NCI-H345 treated with DMSO at 0.1 percent for 48 hours (cell line): ENCODE results near the gene TIGAR.

Source experiments
- DNase-seq: peaks from one replicate; lab custom pipeline; 2025; ENCODE audit not compliant: unreplicated experiment; lab: John Stamatoyannopoulos, UW

Gene TIGAR

DNA sequence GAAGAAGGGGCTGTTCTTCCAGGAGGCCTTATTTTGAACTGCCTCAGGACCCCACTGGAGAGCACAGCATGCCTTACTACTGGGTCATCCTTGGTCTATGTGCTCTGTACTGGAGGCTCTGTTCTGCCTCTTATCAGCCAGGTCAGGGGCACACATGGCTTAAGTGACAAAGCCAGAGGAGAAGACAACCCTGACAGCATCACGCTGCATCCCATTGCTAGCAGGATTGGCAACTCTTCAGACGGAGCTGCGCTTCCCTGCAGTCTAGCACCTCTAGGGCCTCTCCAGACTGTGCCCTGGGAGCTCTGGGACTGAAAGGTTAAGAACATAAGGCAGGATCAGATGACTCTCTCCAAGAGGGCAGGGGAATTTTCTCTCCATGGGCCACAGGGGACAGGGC lies 17.3 kb upstream of the TIGAR start:
- DNase-seq: no peak

DNA sequence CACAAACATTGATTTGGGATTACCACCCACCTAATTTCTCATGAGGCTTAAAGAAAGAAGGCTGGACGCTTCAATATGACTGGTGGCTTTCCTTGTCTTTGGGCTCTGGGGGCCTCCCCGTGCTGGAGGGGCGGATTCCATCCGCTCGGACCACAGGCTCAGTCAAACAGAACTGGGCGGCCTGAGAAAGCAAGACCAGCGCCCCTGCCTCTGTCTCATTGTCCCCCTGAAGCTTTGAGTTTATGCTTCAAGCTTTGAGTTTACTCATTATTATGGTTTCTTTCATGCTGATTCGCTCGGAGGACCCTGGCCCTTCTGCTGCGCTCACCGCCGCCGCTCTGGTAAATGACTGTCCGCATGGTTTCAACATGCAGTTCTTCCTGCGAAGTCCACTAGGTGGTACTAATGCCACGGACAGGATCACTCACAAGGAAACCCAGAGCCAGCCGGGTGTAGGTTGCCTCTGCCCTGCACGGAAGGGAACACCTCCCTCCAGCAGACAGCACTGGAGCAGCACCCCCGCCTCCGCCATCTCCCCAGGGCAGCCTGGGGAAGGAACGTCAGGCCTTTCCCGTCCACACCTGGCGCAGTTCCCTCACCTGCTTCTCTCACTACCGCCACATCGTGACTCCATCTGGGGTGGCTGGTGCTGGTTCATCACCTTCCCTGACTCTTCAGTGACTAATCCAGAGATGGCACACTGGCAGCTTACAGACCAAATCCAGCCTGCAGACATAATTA lies 13.2 kb upstream of the TIGAR start:
- DNase-seq: peak; percentile 64

DNA sequence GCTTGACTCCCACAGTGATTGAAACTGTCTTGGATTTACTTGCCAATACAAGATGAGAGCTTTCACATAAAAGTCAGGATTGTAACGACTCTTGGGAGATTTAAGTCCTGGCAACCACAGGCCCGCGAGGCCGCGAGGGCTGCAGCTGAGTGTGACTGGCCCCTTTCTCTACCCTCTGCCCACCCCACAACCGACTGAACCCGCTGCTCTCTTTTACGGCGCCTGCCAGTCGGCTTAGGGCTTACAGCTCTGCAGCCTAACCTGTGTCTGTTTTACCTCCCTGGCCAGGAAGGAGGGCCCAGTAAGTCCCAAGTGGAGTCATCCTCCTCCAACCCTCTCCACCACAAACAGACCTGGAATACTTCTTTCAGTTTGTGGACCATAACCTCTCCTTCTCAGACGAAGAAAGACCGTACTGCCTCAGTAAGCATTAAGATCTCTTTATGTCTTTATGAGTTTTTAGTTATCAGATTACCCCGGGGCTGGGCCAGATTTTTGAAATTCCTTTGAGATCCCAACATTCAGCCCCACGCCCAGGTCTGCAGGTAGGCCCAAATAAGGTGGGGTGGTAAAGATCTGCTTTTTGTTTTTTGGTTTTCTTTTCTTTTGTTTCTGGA lies 12.6 kb upstream of the TIGAR start:
- no peak for DNase-seq

DNA sequence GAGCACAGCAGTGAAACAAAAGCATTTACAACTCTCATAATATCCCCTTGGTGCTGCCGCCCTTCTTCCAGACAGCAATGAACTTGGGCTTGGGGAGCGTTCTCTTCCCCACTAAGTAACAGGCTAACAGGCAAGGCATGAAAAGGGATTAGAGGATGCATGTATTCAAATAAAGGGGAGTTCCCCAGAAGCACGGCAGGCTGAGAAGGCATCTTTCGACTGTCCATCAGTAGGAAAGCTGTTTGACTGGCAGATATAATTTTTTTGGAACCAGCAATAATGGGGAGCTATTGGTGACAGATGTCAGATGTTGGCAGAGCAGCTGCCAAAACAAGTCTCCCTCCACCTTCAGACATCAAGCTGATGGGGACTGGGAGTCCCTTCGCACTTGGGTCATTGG lies 9.2 kb upstream of the TIGAR start:
- DNase-seq: no peak

DNA sequence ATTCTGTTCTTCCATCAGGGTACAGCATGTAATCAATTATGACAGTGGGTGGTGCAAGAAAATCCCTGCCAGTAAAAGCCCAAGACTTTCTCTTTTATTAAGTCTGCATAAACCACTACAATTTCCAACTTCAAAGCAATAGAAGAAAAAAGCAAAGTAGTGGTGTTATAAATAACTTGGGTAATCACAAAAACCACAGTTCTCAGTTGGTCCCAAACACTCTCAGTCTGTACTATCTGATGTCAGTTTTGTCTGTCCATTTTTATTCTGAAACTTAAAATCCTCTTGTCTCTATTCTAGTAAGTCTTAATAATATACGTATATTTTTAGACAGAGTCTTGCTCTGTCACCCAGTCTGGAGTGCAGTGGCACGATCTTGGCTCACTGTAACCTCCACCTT lies 8.8 kb upstream of the TIGAR start:
- DNase-seq: no peak

DNA sequence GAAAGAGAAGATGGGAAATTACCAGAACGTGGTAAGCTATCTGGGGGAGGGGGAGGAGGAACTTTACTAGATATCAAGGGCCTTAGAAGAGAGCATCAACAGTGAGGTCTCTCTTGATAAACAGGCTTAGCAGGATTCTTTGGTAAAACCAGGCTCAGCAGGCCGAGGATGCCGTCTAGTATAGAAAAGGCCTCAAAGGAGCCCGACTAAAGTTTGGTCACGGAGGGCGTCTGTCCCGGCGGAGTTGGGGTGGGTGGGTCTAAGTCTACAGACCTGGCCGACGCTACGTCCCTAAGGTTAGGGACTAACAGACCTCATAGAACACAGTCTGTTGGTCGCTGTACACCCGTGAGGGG lies 538 bp upstream of the TIGAR start:
- DNase-seq: no peak

DNA sequence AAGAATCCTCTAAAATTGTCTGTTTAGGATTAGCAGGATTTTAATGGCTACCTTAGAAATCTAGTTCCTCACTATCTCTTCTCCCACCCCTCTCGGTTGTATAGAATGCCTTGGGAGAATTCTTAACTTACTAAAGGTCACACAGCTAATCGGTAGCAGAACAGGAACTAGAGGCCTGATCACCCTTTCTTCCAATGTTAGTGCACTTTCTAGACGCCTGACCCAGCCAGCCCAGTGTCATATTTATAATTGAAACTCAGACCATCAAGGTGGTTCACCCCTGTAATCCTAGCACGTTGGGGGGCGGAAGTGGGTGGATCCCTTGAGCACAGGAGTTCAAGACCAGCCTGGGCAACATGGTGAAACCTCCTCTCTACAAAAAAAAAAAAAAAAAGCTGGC lies 1.7 kb downstream of the TIGAR start:
- DNase-seq: no peak

DNA sequence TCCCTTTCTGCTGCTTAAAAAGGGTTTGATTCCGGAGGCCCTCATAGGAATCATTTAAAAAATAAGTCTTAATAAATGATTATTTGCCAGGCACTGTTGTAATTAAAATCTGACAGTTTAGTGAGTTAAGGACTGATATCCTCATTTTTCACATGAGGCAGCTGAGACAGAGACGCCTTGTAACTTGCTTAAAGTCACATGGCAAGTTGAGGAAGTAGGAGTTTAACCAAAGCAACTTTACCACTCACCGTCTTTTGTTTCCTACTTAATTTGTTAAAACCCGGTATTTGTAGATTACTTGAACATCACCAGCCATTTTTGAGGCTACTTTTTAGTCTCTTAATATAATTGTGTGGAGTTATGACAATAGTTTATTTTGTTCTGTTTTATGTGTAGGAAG lies 2.4 kb downstream of the TIGAR start:
- DNase-seq: no peak

DNA sequence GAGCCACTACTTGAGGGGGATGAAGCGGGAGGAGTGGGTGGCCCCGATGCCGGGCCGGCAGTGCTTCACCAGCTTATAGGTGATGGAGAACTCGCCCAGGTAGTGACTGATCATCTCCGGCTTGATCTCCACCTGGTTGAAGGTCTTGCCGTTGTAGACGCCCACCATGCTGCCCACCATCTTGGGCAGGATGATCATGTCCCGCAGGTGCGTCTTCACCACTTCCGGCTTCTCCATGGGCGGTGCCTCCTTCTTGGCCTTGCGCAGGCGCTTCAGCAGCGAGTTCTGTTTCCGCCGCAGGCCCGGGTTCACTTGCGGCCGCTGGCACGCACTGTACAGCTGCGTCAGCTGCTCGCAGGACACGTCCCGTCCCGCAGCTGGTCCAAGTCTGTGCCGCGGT lies 3.4 kb downstream of the TIGAR start:
- DNase-seq: no peak

DNA sequence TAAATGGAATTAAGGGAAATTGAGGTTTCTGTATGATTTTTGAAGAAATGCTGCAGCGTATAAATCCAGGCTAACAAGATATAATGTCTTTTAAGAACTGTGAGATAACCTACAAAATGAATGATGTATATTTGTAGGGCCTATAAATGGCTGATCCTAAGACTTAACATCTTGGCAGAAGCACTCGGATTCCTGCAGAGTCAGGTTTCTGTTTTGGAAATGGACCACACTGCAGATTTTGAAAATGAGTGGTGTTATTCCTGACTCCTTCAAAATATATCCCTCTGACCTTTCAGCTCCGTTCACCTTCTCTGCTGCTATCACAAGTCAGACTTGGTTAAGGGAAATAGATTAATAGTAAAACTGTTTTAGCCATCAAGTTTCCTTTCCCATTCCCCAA lies 5.0 kb downstream of the TIGAR start:
- DNase-seq: no peak

DNA sequence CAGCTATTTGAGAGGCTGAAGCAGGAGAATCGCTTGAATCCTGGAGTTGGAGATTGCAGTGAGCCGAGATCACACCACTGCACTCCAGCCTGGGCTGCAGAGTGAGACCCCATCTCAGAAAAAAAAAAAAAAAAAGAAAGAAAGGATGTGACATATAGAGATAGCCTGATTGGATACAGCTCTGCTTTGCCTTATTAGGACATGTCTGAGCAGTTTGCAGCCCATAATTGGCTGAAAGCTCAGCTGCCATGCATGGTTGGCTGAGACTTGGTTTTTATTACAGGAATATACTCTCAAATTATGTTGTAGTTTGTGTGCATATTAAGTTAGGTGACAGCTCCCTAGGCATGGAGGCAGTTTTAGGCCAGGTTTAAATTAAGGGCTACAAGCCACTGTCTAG lies 6.3 kb downstream of the TIGAR start:
- DNase-seq: no peak

DNA sequence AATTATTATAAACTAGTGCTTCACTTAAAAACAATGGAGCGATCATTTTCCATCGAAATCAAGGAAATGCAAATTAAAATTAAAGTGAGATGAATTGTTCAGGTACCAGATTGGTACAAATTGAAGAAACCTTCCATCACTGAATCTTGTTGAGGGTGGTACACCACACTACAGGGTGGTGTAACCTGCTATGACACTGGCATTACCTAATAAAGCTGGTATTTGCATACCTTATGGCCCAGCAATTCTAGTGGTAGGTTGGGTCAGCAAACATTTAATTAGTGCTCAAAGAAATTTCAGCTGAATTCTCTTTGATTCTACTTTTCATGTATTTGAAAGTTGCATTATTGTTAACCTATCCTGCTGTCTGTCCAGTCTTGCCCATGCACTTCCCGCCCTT lies 9.2 kb downstream of the TIGAR start:
- no peak for DNase-seq

DNA sequence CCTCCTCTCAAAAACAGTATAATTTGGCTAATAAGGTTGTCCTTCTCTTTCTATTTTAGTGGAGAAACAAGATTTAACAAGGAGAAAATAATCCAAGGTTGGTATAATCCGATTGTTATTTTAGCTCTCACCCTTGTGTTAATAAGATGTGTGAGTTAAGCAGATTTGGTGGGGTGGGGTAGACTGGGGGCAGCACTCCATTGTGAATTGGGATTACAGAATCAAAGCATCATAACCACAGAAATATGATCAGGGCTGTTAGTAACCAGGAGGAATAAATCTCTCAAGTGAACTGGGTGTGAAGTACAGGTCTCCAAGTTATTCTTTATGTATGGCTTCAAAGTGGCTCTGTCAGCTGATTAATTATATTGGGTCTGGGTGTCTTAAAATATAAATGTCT lies 10.2 kb downstream of the TIGAR start:
- no peak for DNase-seq

DNA sequence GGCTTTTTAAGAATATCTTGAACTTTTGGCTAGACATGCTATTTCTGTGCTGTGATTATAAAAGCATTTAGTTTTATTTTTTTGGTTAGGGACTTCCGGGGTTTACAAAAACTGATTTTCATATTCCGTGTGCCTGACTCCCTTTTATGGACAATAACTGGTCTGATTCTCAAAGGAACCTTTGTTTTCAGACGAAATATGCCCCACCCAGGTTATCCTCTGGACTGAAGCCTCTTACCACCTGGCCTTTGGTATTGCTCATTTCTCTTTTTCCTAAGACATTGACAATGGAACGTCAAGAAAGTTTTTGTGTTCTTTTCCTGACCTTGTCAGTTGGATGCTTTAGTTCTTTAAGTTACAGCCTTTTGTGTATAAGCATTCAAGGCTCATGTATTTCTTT lies 10.8 kb downstream of the TIGAR start:
- DNase-seq: no peak

DNA sequence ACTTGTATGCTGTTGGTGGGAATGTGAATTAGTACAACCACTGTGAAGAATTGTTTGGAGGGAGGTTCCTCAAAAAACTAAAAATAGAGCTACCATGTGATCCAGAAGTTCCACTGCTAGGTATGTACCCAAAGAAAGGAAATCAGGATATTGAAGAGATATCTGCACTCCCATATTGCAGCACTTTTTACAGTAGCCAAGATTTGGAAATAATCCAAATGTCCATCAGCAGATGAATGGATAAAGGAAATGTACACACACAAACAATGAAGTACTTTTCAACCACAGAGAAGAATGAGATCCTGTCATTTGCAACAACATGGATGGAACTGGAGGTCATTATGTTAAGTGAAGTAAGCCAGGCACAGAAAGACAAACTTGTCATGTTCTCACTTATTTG lies 25.9 kb downstream of the TIGAR start:
- no peak for DNase-seq

DNA sequence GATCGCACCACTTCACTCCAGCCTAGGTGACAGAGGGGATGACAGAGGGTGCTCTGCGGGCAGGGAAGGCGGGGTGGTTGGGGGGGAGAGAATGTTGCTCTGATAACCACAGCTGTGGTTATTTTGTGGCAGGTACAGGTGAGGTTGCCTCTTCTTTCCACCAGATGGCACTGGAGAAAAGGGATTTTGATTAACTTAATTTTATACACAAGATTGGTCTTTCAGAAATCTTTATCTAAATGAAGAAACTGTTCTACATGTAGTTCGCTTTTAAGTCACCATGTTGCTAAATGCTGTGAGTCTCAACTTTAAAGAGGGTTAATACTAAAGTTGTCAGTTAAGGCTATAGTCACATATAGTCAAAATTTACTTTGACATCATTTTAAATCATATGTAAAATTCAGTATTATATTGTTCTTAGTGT lies 32.8 kb downstream of the TIGAR start:
- DNase-seq: no peak

DNA sequence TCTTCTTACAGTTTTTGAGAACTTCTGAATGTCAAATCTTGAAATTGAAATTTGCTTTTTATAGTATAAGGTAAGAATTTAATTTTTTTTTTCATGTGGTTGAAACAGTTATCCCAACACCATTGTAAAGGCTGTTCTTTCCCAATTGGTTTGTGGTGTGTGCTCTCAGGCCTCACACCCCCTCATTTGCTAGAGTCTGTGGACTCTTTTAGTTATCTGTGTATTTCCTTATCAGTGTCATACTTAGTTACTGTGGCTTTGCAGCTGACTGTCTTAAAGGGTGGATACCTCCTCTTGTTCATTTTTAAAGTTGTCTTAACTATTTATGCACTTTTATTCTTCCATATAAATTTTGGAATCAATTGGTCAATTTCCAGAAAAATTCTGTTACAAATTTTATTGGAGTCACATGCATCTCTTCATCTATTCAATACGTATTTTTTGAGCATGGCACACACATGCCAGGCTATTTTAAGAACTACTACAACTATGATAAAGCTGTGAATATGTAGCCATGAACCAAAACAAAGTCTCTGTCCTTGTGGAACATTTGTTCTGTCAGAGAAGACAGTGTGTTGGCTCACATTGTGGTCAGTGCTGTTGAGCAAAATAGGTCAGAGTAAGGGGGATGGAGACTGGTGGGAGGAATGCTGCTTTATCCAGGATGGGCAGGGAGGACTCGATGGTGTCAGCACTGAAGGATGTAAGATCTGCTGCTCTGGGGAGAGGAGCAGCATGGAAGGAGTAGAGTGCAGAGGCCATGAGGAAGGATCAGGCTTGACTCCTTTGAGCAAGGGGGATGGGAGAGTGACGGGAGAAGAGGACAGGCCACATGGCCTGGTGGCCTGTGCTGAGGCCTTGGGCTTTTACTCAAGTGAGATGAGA lies 34.4 kb downstream of the TIGAR start:
- no peak for DNase-seq

DNA sequence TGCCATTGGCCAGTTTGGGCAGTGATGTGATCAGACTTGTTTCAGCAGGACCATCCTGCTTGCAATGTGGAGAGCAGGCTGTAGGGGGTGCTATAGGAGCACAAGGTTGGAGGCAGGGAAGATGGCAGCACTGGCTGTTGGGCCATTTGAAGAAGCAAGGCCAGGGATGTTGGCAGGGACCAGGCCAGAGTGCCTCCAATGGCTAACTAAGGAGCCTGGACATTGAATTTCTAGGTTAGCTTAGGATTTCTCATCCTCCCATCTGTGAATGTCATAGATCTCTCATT lies 35.0 kb downstream of the TIGAR start:
- no peak for DNase-seq

DNA sequence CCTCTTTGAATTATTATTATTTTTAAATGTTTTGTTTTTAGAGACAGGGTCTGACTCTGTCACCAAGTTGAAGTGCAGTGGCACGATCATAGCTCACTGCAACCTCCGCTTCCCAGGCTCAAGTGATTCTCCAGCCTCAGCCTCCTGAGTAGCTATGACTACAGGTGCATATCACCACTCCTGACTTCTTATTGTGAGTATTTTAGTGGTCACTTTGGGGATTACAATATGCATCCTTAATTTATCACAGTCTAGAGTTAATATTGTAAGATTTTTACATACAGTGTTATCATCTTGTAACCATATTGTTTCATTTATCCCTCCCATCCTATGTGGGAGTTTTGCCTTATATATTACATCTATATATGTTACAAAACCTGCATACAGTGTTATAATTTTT lies 45.1 kb downstream of the TIGAR start:
- DNase-seq: no peak

DNA sequence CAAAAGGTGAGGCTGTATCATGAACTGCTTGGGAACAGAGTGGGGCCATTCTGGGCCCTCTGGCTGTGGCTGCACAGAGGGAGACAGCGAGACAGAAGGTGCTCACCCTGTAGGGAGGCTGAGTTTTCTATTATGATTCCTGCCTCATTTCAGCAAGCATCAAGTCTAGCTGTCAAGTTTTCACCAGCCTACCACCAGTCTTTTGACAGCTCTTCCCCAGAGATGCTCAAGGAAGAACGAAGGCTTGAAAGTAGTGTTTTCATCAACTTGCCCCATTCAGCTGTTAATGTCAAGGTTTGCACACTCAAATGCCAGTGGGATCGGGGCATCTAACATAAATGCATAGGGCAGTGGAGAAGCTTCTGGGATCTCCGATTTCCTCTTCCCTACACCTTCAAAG lies 48.5 kb downstream of the TIGAR start:
- no peak for DNase-seq

DNA sequence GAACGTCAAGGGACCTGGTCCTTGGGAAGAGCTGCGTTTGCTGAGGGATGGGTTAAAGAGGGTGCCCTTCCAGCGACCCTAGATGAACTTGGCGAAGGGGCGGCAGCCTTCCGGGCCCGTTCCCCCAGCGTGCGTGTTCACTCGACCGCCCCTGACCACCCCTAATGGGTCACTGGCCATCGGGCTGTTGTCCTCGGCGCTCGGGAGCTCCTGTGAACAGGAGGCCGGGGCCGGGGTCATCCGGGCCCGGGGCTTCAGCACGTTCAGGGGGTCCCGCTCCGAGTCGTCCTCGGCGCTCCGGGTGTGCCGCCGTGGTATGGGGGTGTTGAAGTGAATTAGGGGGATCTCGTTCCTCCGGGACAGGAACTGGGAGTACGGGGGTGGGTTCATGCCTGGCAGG lies 49.3 kb downstream of the TIGAR start:
- no peak for DNase-seq

DNA sequence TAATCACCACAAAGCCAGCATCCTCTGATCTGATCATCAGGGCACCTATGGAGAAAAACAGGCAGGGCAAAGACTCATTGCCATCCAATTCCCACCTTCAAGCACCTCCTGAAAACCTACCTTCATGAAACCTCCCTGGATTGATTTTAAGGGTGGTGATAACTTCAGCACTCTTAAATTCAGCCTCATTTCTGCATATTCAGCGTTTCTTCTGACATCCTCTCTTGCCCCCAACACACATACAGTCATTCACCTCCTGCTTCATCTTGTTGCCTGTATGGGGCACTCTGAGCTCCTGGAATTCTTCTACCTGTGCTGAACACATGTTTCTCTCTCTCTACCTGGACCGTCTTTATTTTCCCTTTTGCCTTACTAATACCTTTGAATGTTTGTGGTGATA lies 51.6 kb downstream of the TIGAR start:
- no peak for DNase-seq
